CD4-positive, alpha-beta T cell treated with Interleukin-15 for 4 hours (primary cell): ENCODE results near the gene KIAA0825.

Source experiments
- DNase-seq: peaks from one replicate; pipeline ENCODE4 v3.0.0-alpha.2; 2020; ENCODE audit warnings: low spot score

Gene KIAA0825

GRCh38 chr5:94243612-94244011, 374.8 kb downstream of the KIAA0825 start:
- no peak for DNase-seq

DNA sequence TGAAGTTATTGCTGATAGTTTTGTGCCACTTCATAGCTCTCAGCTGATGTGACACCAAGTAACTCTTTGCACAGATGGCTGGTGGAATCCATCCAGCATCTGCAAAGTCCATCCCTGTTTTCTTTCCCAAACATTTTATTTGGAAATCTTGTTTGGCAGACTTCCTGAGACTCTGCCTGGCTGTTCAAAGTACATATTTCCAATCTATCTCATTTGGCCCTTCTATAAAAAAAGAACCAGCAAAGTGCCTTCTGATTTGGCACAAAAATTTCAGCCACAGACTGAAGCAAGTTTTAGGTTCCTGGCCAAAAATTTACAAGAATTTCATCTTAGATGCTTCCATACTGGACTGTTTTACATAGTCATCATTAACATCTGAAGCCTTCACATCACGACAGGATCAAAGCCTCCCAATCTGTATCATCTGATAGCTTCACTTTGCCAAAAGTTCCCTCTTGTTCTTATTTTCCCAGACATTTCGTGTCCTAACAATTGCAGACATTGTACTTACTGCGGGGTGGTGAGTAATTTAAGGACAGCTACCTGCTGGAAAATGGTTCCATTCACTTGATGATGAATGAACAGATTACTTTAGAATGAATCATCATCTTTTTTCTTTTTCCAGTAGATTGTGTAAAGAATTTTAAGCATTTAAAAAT, 377.3 kb downstream of the KIAA0825 start:
- DNase-seq, result no peak

- DNase-seq, result no peak
These were observed 377.8 kb downstream of the KIAA0825 start for GRCh38 chr5:94240596-94240992.

- DNase-seq, result no peak
These were observed 378.3 kb downstream of the KIAA0825 start for GRCh38 chr5:94240134-94240533.

DNA sequence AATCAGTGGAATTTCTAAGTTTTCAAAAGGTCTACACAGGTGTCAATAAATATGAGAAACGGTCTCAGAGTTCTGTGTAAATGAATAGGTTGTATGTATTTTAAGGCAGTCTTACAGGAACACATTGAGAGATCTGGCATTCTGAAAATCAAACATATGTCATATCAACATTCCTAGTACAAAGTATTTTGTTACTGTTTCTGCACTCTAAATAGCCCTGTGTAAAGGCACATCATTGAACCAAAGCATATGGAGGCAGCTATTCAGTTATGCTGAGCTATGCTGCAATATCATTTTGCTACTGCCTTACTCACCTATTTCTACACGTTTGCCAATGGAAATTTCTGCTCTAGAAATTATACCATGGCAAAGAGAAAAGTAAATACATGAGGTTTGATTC, 379.1 kb downstream of the KIAA0825 start:
- DNase-seq, result no peak

DNA sequence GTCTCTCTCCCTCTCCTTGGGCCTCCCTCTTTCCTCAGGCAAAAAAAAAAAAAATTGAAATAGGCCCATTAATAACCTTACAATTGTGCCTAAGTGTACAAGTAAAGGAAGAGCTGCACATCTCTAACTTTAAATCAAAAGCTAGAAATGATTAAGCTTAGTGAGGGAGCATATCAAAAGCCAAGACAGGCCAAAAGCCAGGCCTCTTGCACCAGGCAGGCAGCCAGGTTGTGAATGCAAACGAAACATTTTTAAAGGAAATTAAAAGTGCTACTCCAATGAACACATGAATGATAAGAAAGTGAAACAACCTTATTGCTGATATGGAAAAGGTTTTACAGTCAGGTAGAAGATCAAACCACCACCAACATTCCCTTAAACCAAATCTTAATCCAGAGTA, 383.4 kb downstream of the KIAA0825 start:
- DNase-seq, result no peak

- DNase-seq, result no peak
These were observed 389.6 kb downstream of the KIAA0825 start for GRCh38 chr5:94228791-94229190.

DNA sequence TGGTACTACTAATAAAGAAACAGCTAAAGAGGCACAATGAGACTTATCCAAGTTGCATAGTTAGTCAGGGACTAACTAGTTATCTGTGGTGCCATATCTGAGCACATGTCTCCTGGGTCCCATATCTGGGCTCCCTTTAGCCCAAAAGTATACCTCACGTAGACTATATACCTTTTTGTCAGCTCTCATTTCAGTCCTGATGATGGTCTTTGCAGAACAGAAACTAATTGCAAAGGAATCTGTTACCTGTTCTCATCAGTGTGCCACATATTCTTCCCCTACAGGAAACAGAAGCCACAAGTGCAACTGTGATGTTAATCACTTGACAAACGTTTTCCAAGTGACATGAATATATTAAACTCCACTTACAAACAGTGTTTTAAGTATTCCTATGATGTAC, 395.2 kb downstream of the KIAA0825 start:
- DNase-seq, result no peak

- no peak for DNase-seq
These were observed 400.0 kb downstream of the KIAA0825 start for GRCh38 chr5:94218374-94218773.

GRCh38 chr5:94217745-94218144, 400.7 kb downstream of the KIAA0825 start:
- DNase-seq, result no peak

DNA sequence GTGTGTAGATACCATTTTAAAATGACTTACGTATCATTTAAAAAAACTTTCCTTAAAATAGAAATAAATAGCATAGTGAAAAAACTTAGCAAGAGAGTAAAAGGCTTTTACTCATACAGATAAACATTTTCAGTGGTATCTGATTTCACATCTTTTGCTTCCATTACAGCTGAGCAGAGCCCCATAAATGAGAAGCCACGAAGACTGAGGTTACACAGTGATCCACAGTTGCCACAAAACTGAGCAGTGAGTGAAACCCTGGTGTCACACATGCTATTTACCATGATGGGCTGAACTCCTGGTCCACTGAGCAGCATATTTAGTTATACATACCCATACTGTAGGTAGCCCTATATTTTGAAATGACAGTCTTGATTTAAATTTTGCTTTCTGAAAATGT, 401.2 kb downstream of the KIAA0825 start:
- no peak for DNase-seq

- DNase-seq, result no peak
These were observed 405.9 kb downstream of the KIAA0825 start for GRCh38 chr5:94212476-94212875.

DNA sequence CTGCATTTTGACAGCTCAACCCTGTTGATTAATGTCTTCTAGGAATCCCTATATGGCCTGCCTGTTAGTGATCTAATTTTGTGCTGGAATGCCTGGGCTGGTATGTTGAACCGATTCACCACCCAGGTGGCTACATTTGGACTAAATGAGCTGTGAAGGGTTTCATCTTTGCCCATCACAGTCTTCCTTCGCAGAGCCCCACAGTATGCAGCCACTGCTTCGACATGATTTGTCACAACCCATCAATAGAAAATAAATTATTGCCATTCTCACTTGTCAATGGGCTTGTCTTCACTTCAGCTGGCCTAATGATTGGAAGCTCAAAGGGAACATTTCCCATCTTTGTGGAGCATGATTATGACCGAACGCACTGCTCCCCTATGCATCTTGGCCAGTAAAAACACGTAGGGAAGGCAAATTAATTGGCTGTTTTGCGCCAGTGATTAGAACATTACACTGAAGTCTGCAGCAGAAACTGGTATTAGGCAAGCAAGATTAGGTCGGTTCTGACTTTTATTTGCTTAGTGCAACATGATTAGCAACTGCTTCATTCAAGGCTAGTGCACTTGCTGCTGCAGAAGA, 408.5 kb downstream of the KIAA0825 start:
- no peak for DNase-seq

DNA sequence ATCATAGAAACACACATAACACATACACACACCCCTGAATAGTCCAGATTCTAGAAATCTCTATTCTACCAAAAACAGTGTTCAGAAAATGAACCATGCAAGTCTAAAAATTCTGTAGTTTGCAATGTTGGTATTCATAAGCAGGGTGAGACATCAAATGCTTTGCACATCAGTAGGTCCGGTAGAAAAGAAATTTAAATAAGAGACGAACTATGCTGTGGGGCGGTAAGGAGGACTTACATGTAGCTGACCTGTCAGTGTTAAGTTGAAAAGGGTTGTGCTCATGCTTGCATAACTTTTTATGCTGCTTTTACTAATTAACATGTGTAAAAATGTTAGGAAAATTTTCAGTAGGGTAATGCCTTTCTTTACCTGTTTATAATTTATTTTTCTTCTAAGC, 409.1 kb downstream of the KIAA0825 start:
- DNase-seq, result no peak

- no peak for DNase-seq
These were observed 418.8 kb downstream of the KIAA0825 start for GRCh38 chr5:94199566-94199965.

DNA sequence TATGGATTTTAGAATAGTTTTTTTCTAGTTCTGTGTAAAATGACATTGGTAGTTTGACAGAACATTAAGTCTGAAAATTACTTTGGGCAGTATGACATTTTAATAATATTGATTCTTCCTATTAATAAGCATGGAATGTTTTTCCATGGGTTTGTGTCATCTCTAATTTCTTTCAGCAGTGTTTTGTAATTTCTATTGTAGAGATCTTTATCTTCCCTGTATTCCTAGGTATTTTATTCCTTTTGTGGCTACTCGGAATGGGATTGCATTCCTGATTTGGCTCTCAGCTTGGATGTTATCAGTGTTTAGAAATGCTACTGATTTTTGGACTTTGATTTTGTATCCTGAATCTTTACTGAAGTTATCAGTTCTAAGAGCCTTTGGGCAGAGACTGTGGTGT, 420.4 kb downstream of the KIAA0825 start:
- DNase-seq, result no peak

- DNase-seq, result no peak
These were observed 421.5 kb downstream of the KIAA0825 start for GRCh38 chr5:94196953-94197352.

- DNase-seq, result no peak
These were observed 425.6 kb downstream of the KIAA0825 start for GRCh38 chr5:94192658-94193391.

- DNase-seq, result no peak
These were observed 426.8 kb downstream of the KIAA0825 start for GRCh38 chr5:94191604-94192003.

- no peak for DNase-seq
These were observed 429.7 kb downstream of the KIAA0825 start for GRCh38 chr5:94188725-94189124.

DNA sequence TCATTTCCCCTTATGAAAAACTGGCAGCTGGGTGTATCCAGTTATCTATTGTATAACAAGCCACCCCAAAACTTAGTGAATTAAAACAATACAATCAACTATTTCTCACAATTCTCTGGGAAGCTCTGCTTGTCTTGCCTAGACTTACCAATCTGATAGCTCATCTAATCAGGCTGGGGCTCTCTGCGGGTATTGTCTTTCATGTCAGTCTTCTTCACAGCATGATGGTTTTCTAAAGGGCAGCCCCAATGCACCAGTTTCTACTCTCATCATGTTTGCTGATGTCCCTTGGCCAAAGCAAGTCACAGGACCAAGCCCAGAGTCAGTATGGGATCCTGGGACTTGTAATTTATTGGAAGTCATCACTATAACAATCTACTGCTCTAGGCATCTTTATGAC, 433.5 kb downstream of the KIAA0825 start:
- DNase-seq, result no peak

DNA sequence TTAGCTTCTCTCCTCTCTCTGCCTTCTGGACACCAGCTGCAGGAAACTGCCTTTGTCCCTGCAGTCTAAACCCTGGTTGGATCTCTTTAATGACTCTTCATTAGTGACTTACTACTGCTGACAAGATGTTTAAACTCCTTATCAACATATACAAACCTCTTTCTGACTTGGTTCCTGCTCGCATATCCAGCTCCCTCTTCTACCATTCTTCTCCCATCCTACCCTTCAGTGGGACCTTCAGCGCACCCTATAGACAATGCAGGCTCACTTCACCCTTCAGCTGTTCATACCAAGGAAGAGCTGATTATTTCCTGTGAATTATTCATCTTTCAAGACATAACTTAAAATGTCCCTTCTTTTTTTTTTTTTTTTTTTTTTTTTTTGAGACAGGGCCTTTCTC, 436.5 kb downstream of the KIAA0825 start:
- no peak for DNase-seq

DNA sequence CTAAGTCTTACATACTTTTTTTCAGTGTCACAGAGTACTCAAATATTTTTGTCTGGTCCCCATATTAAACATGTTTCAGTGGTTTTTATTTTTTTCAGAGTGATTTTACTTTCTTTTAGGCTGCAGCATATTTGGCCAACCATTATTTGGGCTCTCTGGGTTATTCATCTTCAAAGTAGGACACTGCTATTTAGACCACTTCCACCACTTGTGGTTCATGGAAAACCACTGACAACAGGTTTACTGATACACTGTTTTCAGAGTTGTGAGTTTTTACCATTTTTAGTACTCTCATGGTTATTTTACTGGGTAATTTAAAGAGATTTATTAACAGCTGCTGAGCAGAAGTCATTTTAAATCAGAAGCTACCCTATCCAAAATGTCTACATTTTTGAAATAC, 437.6 kb downstream of the KIAA0825 start:
- no peak for DNase-seq

DNA sequence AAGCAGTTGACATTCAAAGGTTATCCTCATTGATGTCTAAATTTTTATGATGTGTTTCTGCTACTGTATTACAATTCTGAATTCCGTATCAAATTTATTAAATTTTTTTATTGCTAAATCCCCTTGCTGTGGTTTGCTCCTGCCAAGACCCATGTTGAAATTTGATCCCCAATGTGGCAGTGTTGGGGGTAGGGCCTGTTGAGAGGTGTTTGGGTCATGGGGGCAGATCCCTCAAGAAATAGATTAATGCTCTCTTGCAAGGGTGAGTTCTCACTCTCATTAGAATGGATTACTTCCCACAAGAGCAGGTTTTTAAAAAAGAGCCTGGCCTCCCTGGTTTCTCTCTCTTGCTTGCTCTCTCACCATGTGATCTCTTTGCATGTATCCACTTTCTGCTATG, 442.5 kb downstream of the KIAA0825 start:
- no peak for DNase-seq
